GM12875 (cell line): ENCODE measurements around the gene TMEM179.

Experiments used
- H3K4me3 ChIP-seq: one replicate; pipeline ENCODE4 v1.5.1; 2011; ENCODE audit warnings: low read depth, low read length, control low read depth
- TF ChIP-seq, protein P1 (sequence below): IDR thresholded peaks from 2 replicates; pipeline ENCODE4 v1.5.1; 2011; ENCODE audit warnings: low read depth, mild to moderate bottlenecking, control low read depth, inconsistent platforms, low read length, moderate library complexity, borderline replicate concordance; ENCODE audit not compliant: insufficient read depth

Gene TMEM179

DNA sequence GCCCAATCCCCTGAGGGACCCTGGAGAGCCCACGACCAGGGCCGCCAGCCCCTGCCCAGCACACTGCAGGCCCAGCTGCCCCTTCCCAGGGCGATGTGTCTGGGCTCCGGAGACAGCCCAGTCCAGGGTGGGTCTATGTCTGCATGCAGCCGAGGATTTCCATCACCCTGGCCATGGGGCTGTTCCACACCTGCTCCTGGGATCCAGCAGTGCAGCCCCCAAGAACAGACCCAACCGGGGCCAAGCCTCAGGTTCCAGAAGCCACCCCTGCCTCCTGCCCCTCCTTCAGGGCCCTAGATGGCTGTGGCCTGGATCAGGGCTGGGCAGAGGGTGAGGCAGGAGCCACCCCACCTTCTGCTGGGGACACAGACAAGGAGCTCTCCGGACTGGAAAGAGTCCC is 13.5 kb downstream of the TMEM179 start:
- TF ChIP-seq, protein P1, sequence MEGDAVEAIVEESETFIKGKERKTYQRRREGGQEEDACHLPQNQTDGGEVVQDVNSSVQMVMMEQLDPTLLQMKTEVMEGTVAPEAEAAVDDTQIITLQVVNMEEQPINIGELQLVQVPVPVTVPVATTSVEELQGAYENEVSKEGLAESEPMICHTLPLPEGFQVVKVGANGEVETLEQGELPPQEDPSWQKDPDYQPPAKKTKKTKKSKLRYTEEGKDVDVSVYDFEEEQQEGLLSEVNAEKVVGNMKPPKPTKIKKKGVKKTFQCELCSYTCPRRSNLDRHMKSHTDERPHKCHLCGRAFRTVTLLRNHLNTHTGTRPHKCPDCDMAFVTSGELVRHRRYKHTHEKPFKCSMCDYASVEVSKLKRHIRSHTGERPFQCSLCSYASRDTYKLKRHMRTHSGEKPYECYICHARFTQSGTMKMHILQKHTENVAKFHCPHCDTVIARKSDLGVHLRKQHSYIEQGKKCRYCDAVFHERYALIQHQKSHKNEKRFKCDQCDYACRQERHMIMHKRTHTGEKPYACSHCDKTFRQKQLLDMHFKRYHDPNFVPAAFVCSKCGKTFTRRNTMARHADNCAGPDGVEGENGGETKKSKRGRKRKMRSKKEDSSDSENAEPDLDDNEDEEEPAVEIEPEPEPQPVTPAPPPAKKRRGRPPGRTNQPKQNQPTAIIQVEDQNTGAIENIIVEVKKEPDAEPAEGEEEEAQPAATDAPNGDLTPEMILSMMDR: no peak
- no peak overlapping the region for H3K4me3 ChIP-seq

DNA sequence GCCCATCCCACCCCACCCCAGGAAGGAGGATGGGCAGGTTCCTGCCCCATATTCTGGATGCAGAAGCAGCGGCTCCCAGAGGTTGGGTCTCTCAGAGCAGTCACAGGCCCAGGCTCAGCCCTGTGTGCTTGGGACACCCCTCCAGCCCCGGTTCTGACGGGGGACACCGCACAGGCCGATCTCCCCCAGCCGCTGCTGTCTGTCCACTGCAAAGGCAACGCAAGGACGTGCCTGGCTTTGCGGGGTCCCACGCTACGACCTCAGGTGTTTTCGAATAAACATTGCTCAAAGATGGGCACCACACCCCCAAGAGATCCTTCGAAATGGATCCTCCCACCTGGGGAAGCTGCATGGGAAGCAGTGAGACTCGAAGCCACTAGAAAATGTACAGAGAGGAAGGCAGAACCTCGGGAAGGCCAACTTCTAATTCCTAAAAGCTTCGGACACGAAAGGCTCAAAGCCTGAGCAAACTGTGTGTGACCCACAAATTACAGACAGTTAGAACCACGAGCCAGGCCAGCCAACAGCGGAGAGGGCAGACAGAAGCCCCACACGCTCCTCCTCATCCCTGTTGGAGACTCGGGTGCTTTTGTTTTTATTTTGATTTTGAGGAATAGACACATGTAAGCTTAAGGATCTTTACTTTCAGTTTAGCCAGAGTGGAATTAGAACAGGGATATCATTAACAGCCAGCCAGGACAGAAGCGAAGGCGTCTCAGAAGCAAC is 14.2 kb downstream of the TMEM179 start:
- no peak overlapping the region for H3K4me3 ChIP-seq
- TF ChIP-seq, protein P1: no peak

DNA sequence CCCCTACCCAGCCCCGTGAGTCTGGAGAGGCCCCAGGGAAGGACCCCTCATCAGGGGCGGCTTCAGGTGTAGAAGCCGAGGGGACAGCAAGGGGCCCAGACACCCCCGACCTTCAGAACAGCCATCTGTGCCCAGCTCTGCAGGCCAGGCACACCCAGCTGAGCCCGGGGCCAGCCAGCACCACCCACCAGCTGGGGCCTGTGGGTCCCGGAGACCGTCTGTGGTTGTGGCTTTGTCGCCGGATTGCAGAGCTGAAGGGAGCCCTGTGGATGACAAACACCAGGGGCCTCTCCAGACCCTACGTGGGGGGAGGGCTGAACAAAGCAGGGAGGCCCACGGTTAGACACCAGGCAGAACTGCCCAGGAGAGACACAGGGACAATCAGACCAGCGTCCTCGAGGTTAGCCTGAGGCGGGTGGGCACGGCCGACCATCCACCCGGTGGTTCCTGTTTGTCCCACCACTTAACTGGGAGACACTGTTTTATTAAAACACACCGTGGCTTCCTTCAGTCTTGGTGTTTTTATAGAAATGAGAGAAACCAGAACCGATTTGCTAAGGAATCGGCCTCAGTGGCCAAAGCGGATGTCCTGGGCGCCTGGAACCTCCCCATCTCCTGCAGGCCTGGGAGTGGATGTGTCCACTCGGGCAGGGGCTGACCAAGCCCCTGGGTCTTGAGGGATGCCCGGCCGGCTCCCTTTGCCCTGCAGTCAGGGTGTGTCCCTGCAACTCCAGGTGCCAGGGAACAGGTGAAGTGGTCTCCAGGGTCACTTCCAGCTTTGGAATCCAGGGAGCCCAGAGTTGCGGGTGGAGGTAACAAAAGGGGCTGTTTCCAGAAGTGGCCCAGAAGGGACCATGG is 15.0 kb downstream of the TMEM179 start:
- TF ChIP-seq, protein P1: no peak
- H3K4me3 ChIP-seq: no peak overlapping the region

DNA sequence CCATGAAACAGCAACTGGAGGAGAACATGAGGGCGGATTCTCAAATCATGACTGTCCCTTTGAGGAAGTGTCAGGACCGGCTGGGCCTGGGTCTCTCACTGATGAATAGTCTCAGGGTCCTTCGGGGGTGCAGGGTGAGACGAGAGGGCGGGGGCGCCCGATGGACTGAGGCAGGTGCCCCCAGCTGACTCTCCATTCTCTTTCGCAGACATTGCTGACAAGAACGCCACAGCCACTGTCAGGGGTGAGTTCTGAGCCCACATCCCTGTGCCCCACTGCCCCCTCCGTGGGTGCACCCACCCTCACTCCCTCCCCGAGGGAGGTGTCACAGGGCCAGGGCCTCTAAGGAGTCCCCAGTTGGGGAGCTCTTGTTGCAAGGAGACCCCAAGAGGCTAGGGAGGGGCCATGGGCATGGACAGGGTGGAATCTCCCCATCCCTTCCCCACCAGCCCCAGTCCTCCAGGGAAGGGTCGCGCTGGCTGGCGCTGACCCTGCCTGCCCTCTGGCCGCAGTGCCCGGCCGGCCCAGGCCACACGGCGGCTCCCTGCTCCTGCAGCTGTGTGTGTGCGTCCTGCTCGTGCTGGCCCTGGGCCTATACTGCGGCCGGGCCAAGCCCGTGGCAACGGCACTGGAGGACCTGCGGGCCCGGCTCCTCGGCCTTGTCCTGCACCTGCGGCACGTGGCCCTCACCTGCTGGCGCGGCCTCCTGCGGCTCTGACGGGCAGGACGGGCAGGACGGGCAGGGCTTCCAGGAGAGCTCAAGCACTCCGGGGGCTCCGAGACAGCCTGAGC is 16.3 kb downstream of the TMEM179 start:
- TF ChIP-seq, protein P1: no peak
- H3K4me3 ChIP-seq: no peak overlapping the region

DNA sequence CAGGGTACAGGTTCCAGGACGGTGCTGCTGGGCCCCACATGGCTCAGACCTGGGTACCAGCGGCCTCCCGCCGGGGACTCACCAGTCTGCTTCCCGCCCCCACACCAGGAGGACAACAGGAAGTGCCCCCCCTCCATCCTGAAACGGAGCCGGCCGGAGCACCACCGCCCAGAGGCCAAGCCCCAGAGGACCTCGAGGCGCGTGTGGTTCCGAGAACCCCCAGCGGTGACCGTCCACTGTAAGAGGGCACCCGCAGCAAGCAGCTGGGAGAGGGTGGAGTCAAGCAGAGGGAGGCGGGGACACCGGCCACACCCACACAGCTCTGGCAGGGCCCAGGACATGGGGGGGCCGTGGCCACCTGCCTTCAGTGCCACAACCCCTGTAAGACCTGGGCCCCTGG is 16.9 kb downstream of the TMEM179 start:
- TF ChIP-seq, protein P1: no peak
- H3K4me3 ChIP-seq: no peak overlapping the region

DNA sequence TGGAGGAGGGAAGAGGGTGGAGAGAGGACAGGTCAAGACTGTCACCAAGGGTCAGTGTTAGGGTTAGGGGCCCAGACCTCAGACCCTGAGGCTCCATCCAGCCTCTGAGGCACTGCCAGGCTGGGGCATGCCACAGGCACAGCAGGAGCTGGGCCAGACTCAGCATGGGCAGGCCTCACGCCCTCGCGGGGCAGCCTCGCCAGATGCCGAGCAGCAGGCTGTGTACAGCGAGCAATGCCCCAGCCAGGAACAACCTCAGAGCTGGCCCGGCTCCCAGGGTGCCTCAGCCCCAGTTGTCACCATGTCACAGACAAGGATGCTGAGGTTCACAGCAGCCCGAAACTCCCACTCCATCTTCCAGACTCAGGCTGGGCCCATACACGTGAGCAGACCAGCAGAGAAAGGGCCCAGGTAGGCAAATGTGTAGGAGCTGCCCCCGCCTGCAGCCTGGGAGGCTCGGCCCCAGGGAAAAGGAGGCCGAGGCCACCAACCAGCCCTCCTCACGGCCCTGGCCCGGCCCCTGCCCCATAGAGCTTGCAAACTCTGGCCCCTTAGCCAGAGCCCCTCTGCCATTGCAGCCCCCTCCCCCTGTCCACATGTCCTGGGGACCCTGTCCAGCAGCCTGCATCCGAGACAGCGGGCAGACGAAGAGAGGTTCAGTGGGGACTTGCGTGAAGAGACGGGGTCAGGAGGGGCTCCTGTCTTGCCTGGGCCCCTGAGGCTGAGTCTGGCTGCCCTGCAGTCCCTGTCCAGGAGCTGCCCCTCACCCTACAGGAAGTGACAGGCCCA is 17.5 kb downstream of the TMEM179 start:
- TF ChIP-seq, protein P1: no peak
- H3K4me3 ChIP-seq: no peak overlapping the region
